B cell (primary cell): Measurements from ENCODE around the gene ICE2.

ENCODE experiments used
- CTCF ChIP-seq: fragments of 200-600 bp; IDR thresholded peaks from one replicate; pipeline ENCODE4 v1.8.0; 2022; ENCODE audit warnings: antibody characterized with exemption, mild to moderate bottlenecking
- EZH2 ChIP-seq: IDR thresholded peaks from 2 replicates; pipeline ENCODE4 v1.6.1; 2012; ENCODE audit warnings: borderline replicate concordance, low read depth, mild to moderate bottlenecking, moderate library complexity, low read length; ENCODE audit not compliant: insufficient read depth, poor library complexity, severe bottlenecking

- TF ChIP-seq CTCF (no peak), EZH2 (no peak)
Observed at GRCh38 chr15:60390871-60391501, 88.0 kb downstream of the ICE2 start.
